PC-3 (cell line): Measurements from ENCODE around the gene HIPK2.

Experiments
- CTCF ChIP-seq: fragments of 300-600 bp; sonication (generic); conservative IDR thresholded peaks from 2 replicates; pipeline ENCODE4 v1.5.1; 2017; ENCODE audit warnings: antibody characterized with exemption, low read depth, mild to moderate bottlenecking, low read length
- EZH2phosphoT487 ChIP-seq: fragments of 300-600 bp; sonication (generic); IDR thresholded peaks from 2 replicates; pipeline ENCODE4 v1.6.1; 2018; ENCODE audit warnings: mild to moderate bottlenecking, antibody characterized with exemption, low read length, borderline replicate concordance

DNA sequence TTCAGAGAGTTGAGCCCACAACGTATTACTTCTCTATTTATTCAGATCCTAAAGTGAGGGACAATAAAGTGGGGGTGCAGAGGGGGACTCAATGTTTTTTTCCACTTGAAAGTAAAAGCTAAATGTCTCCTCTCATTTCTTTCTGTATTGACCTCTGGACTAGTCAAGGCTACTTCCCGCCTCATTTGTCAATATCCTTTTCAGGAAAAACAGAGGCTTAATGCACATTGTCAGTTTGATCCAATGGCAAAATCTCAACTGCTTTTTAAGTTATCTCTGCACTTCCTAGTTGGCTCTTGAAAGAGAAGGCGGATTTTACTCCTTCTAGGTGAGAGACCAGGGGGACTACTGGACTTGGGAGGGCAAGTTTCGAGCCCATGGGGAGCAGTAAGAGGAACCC lies 56.4 kb downstream of the HIPK2 start:
- no peak for TF ChIP-seq CTCF
- no peak for TF ChIP-seq EZH2phosphoT487
